GM18520 (cell line): ENCODE measurements around the gene WDR35.
"Not testable (repeated sequence)": the region's sequence is repeated elsewhere in the genome, so short reads cannot be mapped to it uniquely, and the experiment has no call there.

Experiments
- ATAC-seq: cut with Tn5 transposase; IDR thresholded peaks from one replicate; pipeline ENCODE4 v1.9.1; 2021; ENCODE audit not compliant: unreplicated experiment

Gene WDR35

GRCh38 chr2:19897623-19898245, 92.2 kb downstream of the WDR35 start:
- no peak for ATAC-seq

- no peak for ATAC-seq
Observed at GRCh38 chr2:19895535-19895934, 94.4 kb downstream of the WDR35 start.

GRCh38 chr2:19894134-19894792, 95.6 kb downstream of the WDR35 start:
- peak; percentile 7 for ATAC-seq

DNA sequence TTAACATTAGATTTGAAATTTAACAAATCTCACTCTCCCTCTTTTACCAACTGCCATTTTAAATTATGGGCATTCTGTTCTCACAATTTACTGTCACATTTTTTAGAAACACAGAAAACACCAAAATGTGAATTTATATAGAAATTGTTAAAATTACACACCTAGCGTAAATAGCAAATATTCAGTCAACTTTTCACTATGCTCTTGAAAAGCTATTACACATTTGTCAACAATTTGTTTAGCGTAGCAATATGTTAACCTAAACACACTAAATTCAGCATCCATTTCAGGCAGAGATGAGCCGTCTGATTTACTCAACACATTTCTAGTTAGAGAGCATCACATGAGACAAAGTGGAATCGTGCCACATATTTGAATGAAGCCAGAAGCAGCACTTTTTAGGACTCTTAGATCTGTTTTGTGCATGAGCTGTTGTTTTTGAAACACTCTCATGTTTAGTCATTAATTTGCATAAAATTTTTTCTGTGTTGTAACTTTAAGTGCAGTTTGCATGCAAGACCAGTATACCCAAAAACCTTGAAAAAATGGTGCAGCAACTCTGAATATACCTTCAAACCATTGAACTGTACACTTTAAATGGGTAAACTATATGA, 96.3 kb downstream of the WDR35 start:
- peak; percentile 80 for ATAC-seq

- not testable (repeated sequence) for ATAC-seq
Observed at GRCh38 chr2:19891971-19892370, 97.9 kb downstream of the WDR35 start.

GRCh38 chr2:19890104-19890503, 99.8 kb downstream of the WDR35 start:
- ATAC-seq: no peak

DNA sequence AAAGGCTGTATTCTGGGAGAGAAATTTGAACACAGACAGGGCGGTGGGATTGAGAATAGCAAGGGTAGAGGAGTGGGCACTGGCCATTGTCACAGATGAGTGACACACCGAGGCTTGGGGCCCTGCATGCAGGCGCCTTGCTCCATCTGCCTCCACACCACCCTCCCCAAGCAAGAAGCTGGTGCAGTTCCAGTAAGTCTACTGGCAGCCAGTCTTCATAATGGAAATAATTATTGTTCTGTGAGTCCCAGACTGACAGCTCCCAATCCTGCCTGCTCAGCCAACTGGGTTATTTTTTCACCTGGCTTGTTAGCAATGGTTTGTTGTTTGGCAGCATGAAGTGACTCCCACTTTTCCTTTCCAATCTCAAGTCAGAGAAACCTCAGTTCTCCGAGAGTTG, 101.1 kb downstream of the WDR35 start:
- ATAC-seq: no peak

DNA sequence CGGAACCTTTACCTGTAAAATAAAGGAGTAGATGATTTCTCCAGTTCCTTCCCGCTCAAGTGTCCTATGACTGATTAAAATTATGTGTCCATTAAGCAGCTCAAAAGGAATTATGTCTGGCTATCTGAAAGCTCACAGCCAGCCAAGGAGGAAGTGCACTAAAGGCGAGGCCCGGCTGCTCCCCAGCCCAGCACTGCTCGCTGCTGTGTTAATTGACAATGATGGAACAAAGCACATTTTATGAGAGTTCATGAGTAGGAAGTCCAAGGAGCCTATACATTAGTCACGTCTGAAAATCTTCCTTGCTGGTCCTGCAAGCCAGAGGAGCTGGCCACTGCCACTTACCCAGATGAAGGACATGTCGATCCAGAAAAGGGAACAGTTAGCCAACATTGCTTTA, 102.4 kb downstream of the WDR35 start:
- no peak for ATAC-seq

DNA sequence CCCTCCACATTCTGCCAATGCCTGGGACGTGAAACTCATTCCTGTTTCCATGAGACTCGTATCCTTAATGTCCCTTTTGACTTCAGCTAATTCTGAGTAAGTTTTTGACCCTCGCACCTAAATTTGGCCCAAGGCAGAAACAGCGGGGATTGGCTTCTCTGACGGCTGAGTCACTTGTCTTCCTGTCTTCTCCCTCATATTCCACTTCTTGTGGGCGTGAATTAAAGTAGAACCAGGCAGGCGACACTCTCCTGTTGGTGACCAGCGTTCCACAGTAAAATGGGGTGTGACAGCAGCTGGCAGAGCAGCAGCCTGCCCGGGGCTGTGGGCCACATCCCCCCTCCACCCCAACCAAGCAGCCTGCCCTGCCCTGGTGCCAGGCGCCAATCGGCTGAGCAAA, 103.6 kb downstream of the WDR35 start:
- no peak for ATAC-seq

DNA sequence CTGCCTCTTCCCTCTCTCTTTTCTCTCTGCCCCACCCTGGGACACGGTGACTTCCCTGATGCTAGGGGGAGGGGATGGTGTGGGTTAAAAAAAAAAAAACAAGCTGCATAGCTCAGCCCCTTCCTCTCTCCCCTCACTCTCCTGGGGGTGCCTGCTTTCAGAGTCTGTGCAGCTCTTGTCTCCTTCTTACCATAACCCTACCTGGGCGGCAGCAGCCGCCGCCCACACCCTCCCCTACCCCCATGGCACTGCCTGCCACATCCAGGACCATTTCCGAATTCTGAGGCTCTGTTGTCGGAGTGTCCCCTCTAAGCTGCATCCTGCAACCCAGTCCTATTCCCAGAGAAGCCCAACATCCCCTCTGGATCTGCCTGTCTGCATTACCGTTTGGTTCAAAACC, 104.1 kb downstream of the WDR35 start:
- ATAC-seq: no peak

DNA sequence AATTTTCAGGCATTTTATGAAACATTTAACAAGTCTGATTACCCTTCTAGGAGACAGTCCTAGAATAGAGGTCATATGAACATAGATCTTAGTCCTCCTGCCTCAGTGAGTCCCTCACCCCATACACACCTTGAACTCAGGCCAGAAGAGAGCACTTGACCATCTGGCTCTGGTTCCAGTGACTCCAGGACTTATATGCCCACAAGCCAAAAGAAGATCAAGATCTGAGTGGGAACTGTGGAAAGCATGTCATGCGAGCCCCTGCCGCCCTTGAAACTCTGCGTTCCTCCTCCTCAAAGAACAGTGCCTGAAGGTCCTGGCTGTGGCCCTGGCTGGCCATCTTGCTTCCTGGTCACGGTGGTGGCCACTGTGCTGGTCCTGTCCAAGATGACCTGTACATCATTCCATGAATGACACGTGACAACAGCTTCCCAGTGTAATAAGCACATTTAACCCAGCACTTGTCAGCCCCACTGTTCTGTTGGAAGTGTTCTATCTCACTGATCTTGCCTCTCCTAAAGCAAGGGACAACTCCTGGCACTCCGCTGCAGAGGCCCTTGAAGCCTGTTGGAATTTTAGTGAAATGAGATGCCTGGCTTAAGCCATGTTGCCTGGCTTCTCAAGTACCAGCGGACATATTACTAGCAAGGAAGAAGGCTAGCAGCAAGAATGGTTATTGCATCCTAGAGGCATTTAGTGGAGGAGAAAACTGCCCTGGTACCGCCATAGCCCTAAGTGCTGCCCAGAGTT, 105.8 kb downstream of the WDR35 start:
- ATAC-seq: no peak

- ATAC-seq: no peak
Observed at GRCh38 chr2:19883486-19883885, 106.4 kb downstream of the WDR35 start.

GRCh38 chr2:19882286-19882685, 107.6 kb downstream of the WDR35 start:
- no peak for ATAC-seq

GRCh38 chr2:19881908-19882265, 108.0 kb downstream of the WDR35 start:
- ATAC-seq: no peak

GRCh38 chr2:19881221-19881907, 108.5 kb downstream of the WDR35 start:
- no peak for ATAC-seq

GRCh38 chr2:19880191-19880590, 109.7 kb downstream of the WDR35 start:
- ATAC-seq: not testable (repeated sequence)

DNA sequence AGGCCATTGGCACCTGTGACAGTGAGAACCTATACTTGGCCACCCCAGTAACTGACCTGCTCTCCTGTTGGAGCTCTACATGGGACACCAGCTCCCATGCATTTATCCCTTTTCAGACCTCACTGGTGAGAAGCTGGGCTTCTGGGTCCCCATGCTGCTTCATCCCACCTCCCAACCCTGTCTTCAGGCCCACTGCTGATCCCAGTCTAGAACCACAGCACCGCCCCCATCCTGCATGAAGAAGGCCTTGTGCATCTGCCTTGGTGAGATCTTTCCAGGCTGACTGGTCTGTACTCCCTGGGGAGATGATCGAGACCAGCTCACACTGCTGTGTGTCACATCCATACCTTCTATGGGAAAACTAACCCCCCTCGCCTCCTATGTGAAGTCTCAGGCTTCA, 110.8 kb downstream of the WDR35 start:
- ATAC-seq: no peak

- no peak for ATAC-seq
Observed at GRCh38 chr2:19878268-19879046, 111.4 kb downstream of the WDR35 start.

DNA sequence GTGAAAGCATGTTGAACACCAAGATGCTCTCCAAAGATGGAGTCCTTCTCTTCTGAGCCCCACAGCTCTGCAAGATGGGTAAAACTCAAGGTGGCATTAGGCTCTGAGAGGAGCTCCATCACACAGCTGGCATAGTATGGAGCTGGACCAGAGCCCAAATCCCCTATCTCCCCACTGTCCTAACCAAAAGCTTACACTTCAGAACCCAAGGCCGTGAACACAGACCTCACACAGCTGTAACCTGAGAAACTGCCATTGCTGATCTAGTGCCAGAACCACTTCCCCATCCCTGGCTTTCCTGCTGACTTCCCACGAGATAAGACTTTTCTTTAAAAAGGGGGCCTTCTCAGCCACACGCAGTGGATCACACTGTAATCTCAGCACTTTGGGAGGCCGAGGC, 113.2 kb downstream of the WDR35 start:
- ATAC-seq: no peak

- ATAC-seq: no peak
Observed at GRCh38 chr2:19875280-19875679, 114.6 kb downstream of the WDR35 start.

- ATAC-seq: no peak
Observed at GRCh38 chr2:19874726-19875125, 115.2 kb downstream of the WDR35 start.
